ENCODE measurements around the gene CDK19. TPM values are rescaled to one million over a fixed set of nuclear protein-coding genes. Genes with fewer than 3 reads are reported as not detected.
"Not testable (repeated sequence)": the region's sequence is repeated elsewhere in the genome, so short reads cannot be mapped to it uniquely, and the experiment has no call there.

Gene CDK19
- total RNA-seq, 8 experiments from 2014 or later = 15.2 to 37.0 (median 18.8) TPM

- WGBS, 10 experiments = 73 to 100% (median 98%) methylated on average over 1 to 3 of the region's 3 CpGs
- H3K27ac ChIP-seq; ATAC-seq (replicated peaks in 6 of 8); H3K4me1 ChIP-seq (replicated peaks in 1 of 2); H3K4me3 ChIP-seq; in situ Hi-C loops (cut with MboI; ENCODE audit: low pct_unique_long_range_greater_than_20kb in 2 of 9, low sequenced_read_pairs in 9 of 9, unreplicated experiment in 9 of 9): not testable (repeated sequence)
These were observed 13.1 kb downstream of the CDK19 start for GRCh38 chr6:110802175-110802574.

GRCh38 chr6:110800839-110801196, 14.5 kb downstream of the CDK19 start:
- Histone ChIP-seq H3K4me3 (no peak overlapping the region), H3K4me1 (replicated peaks in 1 of 2) (no peaks in the 10 kb centered on the region), H3K27ac (no peak overlapping the region)
- in situ Hi-C loops (cut with MboI; ENCODE audit: low pct_unique_long_range_greater_than_20kb in 2 of 9, low sequenced_read_pairs in 9 of 9, unreplicated experiment in 9 of 9) = no loop called here
- 68 to 100% (median 94%) methylated on average over 1 to 4 of the region's 4 CpGs; no CpG with 5 or more reads in 1 of the 10 experiments for WGBS, 10 experiments
- no peak for ATAC-seq (replicated peaks in 6 of 8)

- WGBS, 10 experiments = 67 to 100% (median 95%) methylated on average over 1 to 5 of the region's 5 CpGs
- H3K27ac ChIP-seq = no peak overlapping the region
- no peak overlapping the region for H3K4me3 ChIP-seq
- in situ Hi-C loops (cut with MboI; ENCODE audit: low pct_unique_long_range_greater_than_20kb in 2 of 9, low sequenced_read_pairs in 9 of 9, unreplicated experiment in 9 of 9) = no loop called here
- no peaks in the 10 kb centered on the region for H3K4me1 ChIP-seq (replicated peaks in 1 of 2)
- no peak for ATAC-seq (replicated peaks in 6 of 8)
These were observed 15.0 kb downstream of the CDK19 start for GRCh38 chr6:110800196-110800838.

GRCh38 chr6:110799655-110800054, 15.6 kb downstream of the CDK19 start:
- H3K27ac ChIP-seq = no peak overlapping the region
- in situ Hi-C loops (cut with MboI; ENCODE audit: low pct_unique_long_range_greater_than_20kb in 2 of 9, low sequenced_read_pairs in 9 of 9, unreplicated experiment in 9 of 9) = no loop called here
- ATAC-seq (replicated peaks in 6 of 8) = no peak
- H3K4me1 ChIP-seq (replicated peaks in 1 of 2) = no peaks in the 10 kb centered on the region
- H3K4me3 ChIP-seq = no peak overlapping the region
- WGBS, 10 experiments = 83 to 100% (median 95%) methylated on average over 1 to 5 of the region's 5 CpGs; no CpG with 5 or more reads in 2 of the 10 experiments

- WGBS, 10 experiments = 73 to 100% (median 96%) methylated on average over 1 to 2 of the region's 2 CpGs
- no peak for ATAC-seq (replicated peaks in 6 of 8)
These were observed 16.1 kb downstream of the CDK19 start for GRCh38 chr6:110799189-110799588.

GRCh38 chr6:110795271-110795670, 20.0 kb downstream of the CDK19 start:
- no peaks in the 10 kb centered on the region for H3K4me1 ChIP-seq (replicated peaks in 1 of 2)
- WGBS, 10 experiments = 71 to 100% (median 86%) methylated on average over 1 of the region's 1 CpG; no CpG with 5 or more reads in 1 of the 10 experiments
- H3K4me3 ChIP-seq = no peak overlapping the region
- H3K27ac ChIP-seq = no peak overlapping the region
- in situ Hi-C loops (cut with MboI; ENCODE audit: low pct_unique_long_range_greater_than_20kb in 2 of 9, low sequenced_read_pairs in 9 of 9, unreplicated experiment in 9 of 9) = no loop called here
- no peak for ATAC-seq (replicated peaks in 6 of 8)

More at GRCh38 chr6:110799189-110799588, 16.1 kb downstream of the CDK19 start:
- Histone ChIP-seq H3K4me1 (replicated peaks in 1 of 2) (no peaks in the 10 kb centered on the region), H3K27ac (no peak overlapping the region), H3K4me3 (no peak overlapping the region)
- in situ Hi-C loops (cut with MboI; ENCODE audit: low pct_unique_long_range_greater_than_20kb in 2 of 9, low sequenced_read_pairs in 9 of 9, unreplicated experiment in 9 of 9) = no loop called here

- WGBS, 10 experiments = 40 to 100% (median 82%) methylated on average over 1 of the region's 1 CpG; no CpG with 5 or more reads in 6 of the 10 experiments
These were observed 28.6 kb downstream of the CDK19 start for GRCh38 chr6:110786696-110787095.

GRCh38 chr6:110786271-110786670, 29.0 kb downstream of the CDK19 start:
- WGBS, 10 experiments = 66 to 100% (median 89%) methylated on average over 1 to 3 of the region's 3 CpGs
- no peak overlapping the region for H3K4me3 ChIP-seq
- no peak for ATAC-seq (replicated peaks in 6 of 8)
- no peaks in the 10 kb centered on the region for H3K4me1 ChIP-seq (replicated peaks in 1 of 2)
- in situ Hi-C loops (cut with MboI; ENCODE audit: low pct_unique_long_range_greater_than_20kb in 2 of 9, low sequenced_read_pairs in 9 of 9, unreplicated experiment in 9 of 9) = no loop called here
- no peak overlapping the region for H3K27ac ChIP-seq

More at GRCh38 chr6:110786696-110787095, 28.6 kb downstream of the CDK19 start:
- no peak overlapping the region for H3K4me3 ChIP-seq
- no peak overlapping the region for H3K27ac ChIP-seq
- H3K4me1 ChIP-seq (replicated peaks in 1 of 2) = no peaks in the 10 kb centered on the region
- in situ Hi-C loops (cut with MboI; ENCODE audit: low pct_unique_long_range_greater_than_20kb in 2 of 9, low sequenced_read_pairs in 9 of 9, unreplicated experiment in 9 of 9) = no loop called here
- no peak for ATAC-seq (replicated peaks in 6 of 8)

- Histone ChIP-seq H3K27ac (no peak overlapping the region), H3K4me1 (replicated peaks in 1 of 2) (no peaks in the 10 kb centered on the region), H3K4me3 (no peak overlapping the region)
- WGBS, 10 experiments = 30 to 100% (median 100%) methylated on average over 1 of the region's 1 CpG; no CpG with 5 or more reads in 3 of the 10 experiments
- in situ Hi-C loops (cut with MboI; ENCODE audit: low pct_unique_long_range_greater_than_20kb in 2 of 9, low sequenced_read_pairs in 9 of 9, unreplicated experiment in 9 of 9) = no loop called here
- ATAC-seq (replicated peaks in 6 of 8) = no peak
These were observed 30.7 kb downstream of the CDK19 start for GRCh38 chr6:110784610-110784979.

GRCh38 chr6:110781522-110782214, 33.6 kb downstream of the CDK19 start:
- 72 to 100% (median 92%) methylated on average over 1 to 6 of the region's 7 CpGs; no CpG with 5 or more reads in 1 of the 10 experiments for WGBS, 10 experiments
- in situ Hi-C loops (cut with MboI; ENCODE audit: low pct_unique_long_range_greater_than_20kb in 2 of 9, low sequenced_read_pairs in 9 of 9, unreplicated experiment in 9 of 9) = no loop called here

GRCh38 chr6:110778333-110778732, 36.9 kb downstream of the CDK19 start:
- no peak for ATAC-seq (replicated peaks in 6 of 8)
- Histone ChIP-seq H3K4me1 (replicated peaks in 1 of 2) (no peaks in the 10 kb centered on the region), H3K4me3 (no peak overlapping the region), H3K27ac (no peak overlapping the region)
- in situ Hi-C loops (cut with MboI; ENCODE audit: low pct_unique_long_range_greater_than_20kb in 2 of 9, low sequenced_read_pairs in 9 of 9, unreplicated experiment in 9 of 9) = no loop called here
- WGBS, 10 experiments = 57 to 100% (median 80%) methylated on average over 1 of the region's 1 CpG; no CpG with 5 or more reads in 4 of the 10 experiments

More at GRCh38 chr6:110781522-110782214, 33.6 kb downstream of the CDK19 start:
- Histone ChIP-seq H3K4me1 (replicated peaks in 1 of 2) (no peaks in the 10 kb centered on the region), H3K4me3 (no peak overlapping the region), H3K27ac (no peak overlapping the region)
- ATAC-seq (replicated peaks in 6 of 8) = no peak

GRCh38 chr6:110777636-110778035, 37.6 kb downstream of the CDK19 start:
- in situ Hi-C loops (cut with MboI; ENCODE audit: low pct_unique_long_range_greater_than_20kb in 2 of 9, low sequenced_read_pairs in 9 of 9, unreplicated experiment in 9 of 9) = no loop called here
- 69 to 100% (median 85%) methylated on average over 1 to 2 of the region's 2 CpGs; no CpG with 5 or more reads in 3 of the 10 experiments for WGBS, 10 experiments
- Histone ChIP-seq H3K27ac (no peak overlapping the region), H3K4me3 (no peak overlapping the region), H3K4me1 (replicated peaks in 1 of 2) (no peaks in the 10 kb centered on the region)
- ATAC-seq (replicated peaks in 6 of 8) = no peak

- no peaks in the 10 kb centered on the region for H3K4me1 ChIP-seq (replicated peaks in 1 of 2)
- in situ Hi-C loops (cut with MboI; ENCODE audit: low pct_unique_long_range_greater_than_20kb in 2 of 9, low sequenced_read_pairs in 9 of 9, unreplicated experiment in 9 of 9) = no loop called here
- no peak for ATAC-seq (replicated peaks in 6 of 8)
- H3K27ac ChIP-seq = no peak overlapping the region
- no peak overlapping the region for H3K4me3 ChIP-seq
These were observed 38.9 kb downstream of the CDK19 start for GRCh38 chr6:110776413-110776812.

GRCh38 chr6:110769923-110770322, 45.3 kb downstream of the CDK19 start:
- 62 to 100% (median 89%) methylated on average over 1 to 2 of the region's 2 CpGs; no CpG with 5 or more reads in 4 of the 10 experiments for WGBS, 10 experiments
- H3K4me3 ChIP-seq = no peak overlapping the region
- in situ Hi-C loops (cut with MboI; ENCODE audit: low pct_unique_long_range_greater_than_20kb in 2 of 9, low sequenced_read_pairs in 9 of 9, unreplicated experiment in 9 of 9) = no loop called here
- no peaks in the 10 kb centered on the region for H3K4me1 ChIP-seq (replicated peaks in 1 of 2)
- ATAC-seq (replicated peaks in 6 of 8) = no peak
- H3K27ac ChIP-seq = no peak overlapping the region

All from motor neuron (in vitro differentiated cells).